Measurements from ENCODE around the gene P2RX1. TPM values are rescaled to one million over a fixed set of nuclear protein-coding genes. Genes with fewer than 3 reads are reported as not detected.

Gene P2RX1
- total and polyA plus RNA-seq, 12 donors = 0.27 to 2.6 (median 0.49) TPM

DNA sequence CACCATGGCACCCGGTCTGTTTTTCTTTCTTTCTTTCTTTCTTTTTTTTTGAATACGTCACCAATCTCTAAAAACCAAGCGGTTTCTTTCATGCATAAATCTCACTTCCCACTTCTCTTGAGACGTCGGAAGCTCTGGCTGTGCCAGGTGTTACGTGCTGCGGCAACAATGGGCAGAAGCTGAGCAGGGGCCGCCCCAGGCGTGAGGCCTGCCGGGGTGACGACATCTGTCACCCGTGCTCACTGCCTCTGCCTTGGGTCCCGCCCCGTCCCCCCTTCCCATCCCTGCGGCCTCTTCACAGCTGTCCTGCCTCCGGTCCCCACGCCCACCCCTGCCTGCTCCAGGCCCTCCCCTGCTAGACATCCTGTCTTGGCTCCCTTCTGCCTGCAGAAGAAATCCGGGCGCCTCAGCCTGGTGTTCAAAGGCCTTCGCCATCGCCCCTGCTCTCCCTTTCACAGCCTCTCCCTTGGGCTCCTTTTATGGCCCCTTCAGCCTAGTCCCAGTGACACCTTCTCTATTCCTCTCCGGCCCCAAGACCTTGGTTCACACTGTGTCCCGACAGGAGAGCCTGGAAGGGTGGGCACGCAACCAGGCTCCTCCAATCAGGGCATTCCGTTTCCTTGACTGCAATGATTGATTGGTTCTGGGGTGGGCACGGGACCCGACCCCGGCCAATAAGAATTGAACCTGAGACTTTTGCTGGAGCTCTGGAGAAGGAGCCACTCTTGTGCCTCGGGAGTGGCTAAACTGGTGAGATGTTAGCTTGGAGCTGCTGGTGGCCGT lies 4.8 kb downstream of the P2RX1 start:
- 52 to 59% methylated on average over 30 of the region's 30 CpGs for WGBS, 2 donors
- no peak for DNase-seq
- intact Hi-C loops (cut with DNase I) = loop anchor here in 7 of 10 donors (2.0 to 10.0 kb wide), 7 partner anchors 44 to 163 kb away; no protein-coding TSS in a partner anchor
- Histone ChIP-seq H3K27me3 (no peaks in the 10 kb centered on the region), H3K27ac (peak overlapping the region in 6 of 10 donors; percentile 12 to 55 (median 42)), H3K4me1 (peaks cover 3 to 41% (median 22%) of the 10 kb centered on the region in 9 donors), H3K36me3 (no peaks in the 10 kb centered on the region), H3K9me3 (no peaks in the 10 kb centered on the region), H3K4me3 (no peak overlapping the region)
- peak in 7 of 8 donors; percentile 46 to 81 (median 59) for ATAC-seq
- TF ChIP-seq, protein P1, sequence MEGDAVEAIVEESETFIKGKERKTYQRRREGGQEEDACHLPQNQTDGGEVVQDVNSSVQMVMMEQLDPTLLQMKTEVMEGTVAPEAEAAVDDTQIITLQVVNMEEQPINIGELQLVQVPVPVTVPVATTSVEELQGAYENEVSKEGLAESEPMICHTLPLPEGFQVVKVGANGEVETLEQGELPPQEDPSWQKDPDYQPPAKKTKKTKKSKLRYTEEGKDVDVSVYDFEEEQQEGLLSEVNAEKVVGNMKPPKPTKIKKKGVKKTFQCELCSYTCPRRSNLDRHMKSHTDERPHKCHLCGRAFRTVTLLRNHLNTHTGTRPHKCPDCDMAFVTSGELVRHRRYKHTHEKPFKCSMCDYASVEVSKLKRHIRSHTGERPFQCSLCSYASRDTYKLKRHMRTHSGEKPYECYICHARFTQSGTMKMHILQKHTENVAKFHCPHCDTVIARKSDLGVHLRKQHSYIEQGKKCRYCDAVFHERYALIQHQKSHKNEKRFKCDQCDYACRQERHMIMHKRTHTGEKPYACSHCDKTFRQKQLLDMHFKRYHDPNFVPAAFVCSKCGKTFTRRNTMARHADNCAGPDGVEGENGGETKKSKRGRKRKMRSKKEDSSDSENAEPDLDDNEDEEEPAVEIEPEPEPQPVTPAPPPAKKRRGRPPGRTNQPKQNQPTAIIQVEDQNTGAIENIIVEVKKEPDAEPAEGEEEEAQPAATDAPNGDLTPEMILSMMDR (IDR thresholded peaks at IDR 0.05) = no peak

DNA sequence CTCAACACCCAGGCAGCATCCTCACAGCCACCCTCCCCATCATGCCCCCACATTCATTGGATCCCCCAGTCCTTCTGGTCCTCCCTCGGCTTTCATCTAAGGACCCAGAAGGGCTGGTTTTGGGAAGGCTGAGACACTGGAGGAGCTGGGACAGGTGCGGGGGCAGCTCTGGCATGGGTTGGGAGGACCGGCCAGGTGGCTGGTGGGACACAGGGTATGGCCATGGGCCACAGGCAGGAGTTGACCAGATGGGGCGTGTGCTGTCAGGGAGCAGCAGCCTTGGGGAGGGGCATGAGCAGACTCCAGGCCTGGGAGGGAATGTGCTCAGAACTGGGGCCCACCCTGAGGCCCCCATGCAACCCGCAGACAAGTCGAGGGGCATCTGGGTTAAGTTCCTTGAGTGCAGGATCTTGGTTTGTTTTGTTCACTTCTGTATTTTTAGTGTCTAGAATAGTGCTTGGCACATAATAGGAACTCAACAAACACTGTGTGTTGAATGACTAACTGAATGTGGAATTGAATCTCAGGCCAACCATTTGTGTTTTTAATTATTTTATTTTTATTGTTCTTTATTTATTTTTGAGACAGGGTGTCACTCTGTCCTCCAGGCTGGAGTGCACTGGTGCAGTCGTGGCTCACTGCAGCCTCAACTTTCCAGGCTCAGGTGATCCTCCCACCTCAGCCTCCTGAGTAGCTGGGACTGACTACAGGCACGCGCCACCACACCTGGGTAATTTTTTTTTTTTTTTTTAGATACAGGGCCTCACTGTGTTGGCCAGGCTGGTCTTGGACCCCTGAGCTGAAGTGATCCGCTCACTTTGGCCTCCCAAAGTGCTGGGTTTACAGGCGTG lies 5.6 kb downstream of the P2RX1 start:
- intact Hi-C loops (cut with DNase I) = loop anchor here in 7 of 10 donors (5.0 to 10.0 kb wide), 6 partner anchors 43 to 164 kb away; no protein-coding TSS in a partner anchor
- Histone ChIP-seq H3K4me3 (no peak overlapping the region), H3K27ac (peak overlapping the region in 3 of 10 donors; percentile 34 to 55 (median 42)), H3K4me1 (peaks cover 0 to 33% (median 15%) of the 10 kb centered on the region in 9 donors), H3K27me3 (no peaks in the 10 kb centered on the region), H3K36me3 (no peaks in the 10 kb centered on the region), H3K9me3 (no peaks in the 10 kb centered on the region)
- 90 to 93% methylated on average over 11 of the region's 11 CpGs for WGBS, 2 donors
- TF ChIP-seq, protein P1 (IDR thresholded peaks at IDR 0.05) = no peak
- DNase-seq = no peak
- ATAC-seq = no peak

DNA sequence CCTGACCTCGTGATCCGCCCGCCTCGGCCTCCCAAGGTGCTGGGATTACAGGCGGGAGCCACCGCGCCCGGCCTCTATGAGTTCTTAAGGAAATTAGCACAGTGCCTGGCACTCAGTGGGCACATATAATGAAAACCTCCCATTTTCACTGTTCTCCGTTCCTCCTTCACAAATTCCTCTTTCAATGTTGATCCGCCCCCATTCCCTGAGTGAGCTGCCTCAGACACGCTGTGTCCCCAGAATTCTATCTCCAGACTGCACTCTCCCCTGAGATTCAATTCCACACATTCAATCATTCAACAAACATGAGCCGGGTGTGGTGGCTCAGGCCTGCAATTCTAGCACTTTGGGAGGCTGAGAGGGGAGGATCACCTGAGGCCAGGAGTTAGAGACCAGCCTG lies 7.0 kb downstream of the P2RX1 start:
- TF ChIP-seq, protein P1 (IDR thresholded peaks at IDR 0.05) = no peak
- H3K4me3 ChIP-seq = no peak overlapping the region
- peaks cover 0 to 26% (median 15%) of the 10 kb centered on the region in 9 donors for H3K4me1 ChIP-seq
- no peaks in the 10 kb centered on the region for H3K27me3 ChIP-seq
- intact Hi-C loops (cut with DNase I) = loop anchor here in 2 of 10 donors (5.0 kb wide), 2 partner anchors 42 to 47 kb away; no protein-coding TSS in a partner anchor
- 94% methylated on average over 12 of the region's 12 CpGs for whole genome bisulfite sequencing, 2 donors
- H3K36me3 ChIP-seq = no peaks in the 10 kb centered on the region
- ATAC-seq (no peak), DNase-seq (no peak)
- H3K27ac ChIP-seq = no peak overlapping the region
- H3K9me3 ChIP-seq = no peaks in the 10 kb centered on the region
